B cell (primary cell): Measurements from ENCODE around the gene C9orf72. TPM values are rescaled to one million over a fixed set of nuclear protein-coding genes. Genes with fewer than 3 reads are reported as not detected.

Source experiments
- ATAC-seq: fragments of 200-7000 bp; cut with Tn5 transposase; one replicate; pipeline ENCODE4 v1.10.0; 2021; ENCODE audit warnings: low read depth, mild to moderate bottlenecking, moderate number of reproducible peaks, moderate library complexity
- CTCF ChIA-PET: fragments of 350-600 bp; sonication (Branson Sonifier 250); formaldehyde crosslinking; loops from one replicate; lab custom pipeline; 2021; ENCODE audit warnings: antibody characterized with exemption, inconsistent platforms; lab: Charles Lee
- POLR2A ChIA-PET: fragments of 350-600 bp; sonication (Branson Sonifier 250); formaldehyde crosslinking; loops from one replicate; lab custom pipeline; 2021; ENCODE audit warnings: antibody characterized with exemption; lab: Charles Lee
- DNase-seq: peaks from one replicate; pipeline ENCODE4 v3.0.0; 2013
- H2AFZ ChIP-seq: 2 replicates; pipeline ENCODE4 v1.6.1; 2012; ENCODE audit warnings: mild to moderate bottlenecking, low read depth, low read length; ENCODE audit not compliant: insufficient read depth, poor library complexity, severe bottlenecking
- H3K27ac ChIP-seq, 2 donors: 1 replicate in 1 of 2; 2 replicates in 1 of 2; pipeline ENCODE4 v1.5.1; 2012 to 2013; ENCODE audit warnings: low read length in 2 of 2, mild to moderate bottlenecking in 2 of 2, moderate library complexity in 1 of 2
- H3K27me3 ChIP-seq, 4 experiments: fragments of 200-600 bp in 1 of 4; sonication (generic) in 1 of 4; replicated peaks in 1 of 4; 1 replicate in 2 of 4; 2 replicates in 2 of 4; pipeline versions ENCODE4 v1.6.1 to v1.7.0; 2013 to 2016; ENCODE audit warnings: low read length in 3 of 4, mild to moderate bottlenecking in 2 of 4, mixed read lengths in 1 of 4, moderate library complexity in 1 of 4; ENCODE audit not compliant: insufficient read depth in 4 of 4, control insufficient read depth in 3 of 4; ENCODE audit errors: control extremely low read depth in 1 of 4
- H3K36me3 ChIP-seq, 2 experiments: replicated peaks in 1 of 2; 1 replicate in 1 of 2; 2 replicates in 1 of 2; pipeline versions ENCODE4 v1.6.1 to v1.7.1; 2013; ENCODE audit warnings: low read length in 1 of 2; ENCODE audit not compliant: insufficient read depth in 2 of 2, control insufficient read depth in 1 of 2; ENCODE audit errors: control extremely low read depth in 1 of 2, extremely low read depth in 1 of 2
- H3K4me1 ChIP-seq, 2 donors: fragments of 200-600 bp in 1 of 2; sonication (generic) in 1 of 2; 1 replicate in 1 of 2; 2 replicates in 1 of 2; pipeline versions ENCODE4 v1.5.1 to v1.6.1; 2013 to 2017; ENCODE audit warnings: low read length in 2 of 2; ENCODE audit not compliant: control insufficient read depth in 2 of 2, insufficient read depth in 2 of 2
- H3K4me2 ChIP-seq: replicated peaks from 2 replicates; pipeline ENCODE3; 2012; ENCODE audit warnings: mild to moderate bottlenecking, low read depth, low read length; ENCODE audit not compliant: poor library complexity, severe bottlenecking
- H3K4me3 ChIP-seq, 5 experiments: fragments of 200-600 bp in 1 of 5; sonication (generic) in 1 of 5; 1 replicate in 3 of 5; 2 replicates in 2 of 5; pipeline versions ENCODE4 v1.5.1 to v1.7.0; 2011 to 2016; ENCODE audit warnings: low read length in 4 of 5, mild to moderate bottlenecking in 4 of 5, low read depth in 2 of 5, control low read depth in 1 of 5, moderate library complexity in 1 of 5; ENCODE audit not compliant: insufficient read depth in 1 of 5; ENCODE audit errors: control extremely low read depth in 1 of 5, extremely low read depth in 1 of 5
- H3K79me2 ChIP-seq: fragments of 200-600 bp; sonication (generic); one replicate; pipeline ENCODE4 v1.6.0; 2016; ENCODE audit warnings: low read length; ENCODE audit not compliant: control insufficient read depth, insufficient read depth
- H3K9ac ChIP-seq: fragments of 200-600 bp; sonication (generic); 2 replicates; pipeline ENCODE4 v1.6.1; 2017; ENCODE audit warnings: mild to moderate bottlenecking, low read length, moderate library complexity
- H3K9me3 ChIP-seq, 3 donors: one replicate each; pipeline versions ENCODE4 v1.6.1 to v1.7.1; 2013; ENCODE audit warnings: low read length in 2 of 3; ENCODE audit not compliant: control insufficient read depth in 2 of 3, insufficient read depth in 1 of 3; ENCODE audit errors: control extremely low read depth in 1 of 3
- H4K20me1 ChIP-seq: 2 replicates; pipeline ENCODE4 v1.6.0; 2012; ENCODE audit warnings: mild to moderate bottlenecking, low read length; ENCODE audit not compliant: insufficient read depth, control insufficient read depth, poor library complexity, severe bottlenecking
- H3K27ac Mint-ChIP-seq: one replicate; pipeline ENCODE4 v1.8.0; 2021; ENCODE audit warnings: mixed read lengths
- H3K27me3 Mint-ChIP-seq: one replicate; pipeline ENCODE4 v1.8.0; 2021; ENCODE audit warnings: mixed read lengths
- H3K4me1 Mint-ChIP-seq: one replicate; pipeline ENCODE4 v1.8.0; 2021; ENCODE audit warnings: mixed read lengths
- H3K4me3 Mint-ChIP-seq: one replicate; pipeline ENCODE4 v1.8.0; 2021; ENCODE audit warnings: mixed read lengths
- H3K9me3 Mint-ChIP-seq: one replicate; pipeline ENCODE4 v1.8.0; 2022; ENCODE audit warnings: mixed read lengths; ENCODE audit not compliant: insufficient read depth
- EZH2 ChIP-seq: IDR thresholded peaks from 2 replicates; pipeline ENCODE4 v1.6.1; 2012; ENCODE audit warnings: borderline replicate concordance, low read depth, mild to moderate bottlenecking, moderate library complexity, low read length; ENCODE audit not compliant: insufficient read depth, poor library complexity, severe bottlenecking
- WGBS: methylation state at CpG from one replicate; pipeline ENCODE4 v1.1.5; 2013; ENCODE audit warnings: missing lambda C conversion rate; ENCODE audit not compliant: insufficient coverage; 5-methylcytosine and 5-hydroxymethylcytosine counted together
- intact Hi-C: fragments of 100-400 bp; cut with micrococcal nuclease; formaldehyde crosslinking; loops from one replicate; pipeline ENCODE4 v1.10.0; 2022
- polyA plus RNA-seq: library from polyadenylated mRNA; depleted of rRNA; stranded (reverse); fragments of >200 nt; gene quantifications from 2 replicates; pipeline ENCODE4 v1.2.3, GENCODE V29; 2012
- total RNA-seq, 2 donors: library from RNA; stranded (reverse); fragments of 120-200 nt in 1 of 2; gene quantifications; 1 replicate in 1 of 2; 2 replicates in 1 of 2; pipeline versions ENCODE4 v1.2.3 to v1.2.4, GENCODE V29; 2013 to 2022
- TF ChIP-seq, protein P1 (sequence below): fragments of 200-600 bp; IDR thresholded peaks from one replicate; pipeline ENCODE4 v1.8.0; 2022; ENCODE audit warnings: antibody characterized with exemption, mild to moderate bottlenecking

The C9orf72 gene
- total and polyA plus RNA-seq, 2 donors (not counting 1 experiment from before 2014, with no cell fraction given) = 18.3 to 27.6 TPM

DNA sequence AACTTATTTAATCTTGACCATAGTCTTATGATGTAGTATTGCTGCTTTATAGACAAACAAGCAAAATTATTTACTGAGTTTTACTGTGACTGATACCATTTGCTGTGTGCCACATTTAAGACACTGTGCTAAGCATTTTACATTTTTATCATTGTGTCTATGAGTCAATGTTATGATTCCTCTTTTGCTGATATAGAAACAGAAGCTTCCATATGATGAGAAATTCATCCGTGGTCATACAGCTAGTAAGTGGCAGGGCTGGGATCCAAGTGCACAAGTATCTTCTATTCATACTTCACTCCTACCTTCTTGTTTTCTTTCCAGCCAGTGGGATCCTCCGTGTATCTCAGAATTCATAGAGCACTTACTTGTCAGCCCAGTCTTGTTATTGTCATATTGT, 66.3 kb downstream of the C9orf72 start:
- 75% methylated on average over 2 of the region's 2 CpGs for WGBS
- no peak overlapping the region for H3K4me3 Mint-ChIP-seq
- H3K4me3 ChIP-seq = no peak overlapping the region
- intact Hi-C loops = no loop called here
- peaks cover 3% of the 10 kb centered on the region for H4K20me1 ChIP-seq
- H3K27me3 ChIP-seq = no peaks in the 10 kb centered on the region
- TF ChIP-seq EZH2 = no peak
- TF ChIP-seq, protein P1, sequence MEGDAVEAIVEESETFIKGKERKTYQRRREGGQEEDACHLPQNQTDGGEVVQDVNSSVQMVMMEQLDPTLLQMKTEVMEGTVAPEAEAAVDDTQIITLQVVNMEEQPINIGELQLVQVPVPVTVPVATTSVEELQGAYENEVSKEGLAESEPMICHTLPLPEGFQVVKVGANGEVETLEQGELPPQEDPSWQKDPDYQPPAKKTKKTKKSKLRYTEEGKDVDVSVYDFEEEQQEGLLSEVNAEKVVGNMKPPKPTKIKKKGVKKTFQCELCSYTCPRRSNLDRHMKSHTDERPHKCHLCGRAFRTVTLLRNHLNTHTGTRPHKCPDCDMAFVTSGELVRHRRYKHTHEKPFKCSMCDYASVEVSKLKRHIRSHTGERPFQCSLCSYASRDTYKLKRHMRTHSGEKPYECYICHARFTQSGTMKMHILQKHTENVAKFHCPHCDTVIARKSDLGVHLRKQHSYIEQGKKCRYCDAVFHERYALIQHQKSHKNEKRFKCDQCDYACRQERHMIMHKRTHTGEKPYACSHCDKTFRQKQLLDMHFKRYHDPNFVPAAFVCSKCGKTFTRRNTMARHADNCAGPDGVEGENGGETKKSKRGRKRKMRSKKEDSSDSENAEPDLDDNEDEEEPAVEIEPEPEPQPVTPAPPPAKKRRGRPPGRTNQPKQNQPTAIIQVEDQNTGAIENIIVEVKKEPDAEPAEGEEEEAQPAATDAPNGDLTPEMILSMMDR = no peak
- DNase-seq (no peak), ATAC-seq (no peak)
- H3K9ac ChIP-seq = no peak overlapping the region
- ChIA-PET POLR2A (no interaction called here), CTCF (no interaction called here)
- peaks cover 29% of the 10 kb centered on the region for H3K4me1 Mint-ChIP-seq
- no peak overlapping the region for H3K27ac Mint-ChIP-seq
- no peak overlapping the region for H3K4me2 ChIP-seq
- no peak overlapping the region for H2AFZ ChIP-seq
- H3K27me3 Mint-ChIP-seq = no peaks in the 10 kb centered on the region
- peaks cover 0 to 11% of the 10 kb centered on the region in 2 experiments for H3K36me3 ChIP-seq
- peaks cover 24% of the 10 kb centered on the region for H3K79me2 ChIP-seq
- H3K27ac ChIP-seq = no peak overlapping the region
- no peaks in the 10 kb centered on the region for H3K9me3 Mint-ChIP-seq
- H3K4me1 ChIP-seq = peaks cover 1 to 2% of the 10 kb centered on the region in 2 donors
- H3K9me3 ChIP-seq = no peaks in the 10 kb centered on the region

- H3K4me1 ChIP-seq = peaks cover 8 to 10% of the 10 kb centered on the region in 2 donors
- no peak overlapping the region for H3K4me3 ChIP-seq
- intact Hi-C loops = no loop called here
- H4K20me1 ChIP-seq = no peaks in the 10 kb centered on the region
- H3K4me2 ChIP-seq = no peak overlapping the region
- H3K4me1 Mint-ChIP-seq = peaks cover 41% of the 10 kb centered on the region
- no peak overlapping the region for H3K27ac ChIP-seq
- peaks cover 19% of the 10 kb centered on the region for H3K79me2 ChIP-seq
- ATAC-seq (no peak), DNase-seq (no peak)
- ChIA-PET CTCF (interaction anchor here (0.9 kb wide), 1 partner anchor 42 kb away, joined by 3 read pairs; no protein-coding TSS in a partner anchor), POLR2A (no interaction called here)
- no peaks in the 10 kb centered on the region for H3K27me3 ChIP-seq
- H2AFZ ChIP-seq = no peak overlapping the region
- no peaks in the 10 kb centered on the region for H3K9me3 ChIP-seq
- H3K27ac Mint-ChIP-seq = peak overlapping the region; percentile 38
- peaks cover 0 to 10% of the 10 kb centered on the region in 2 experiments for H3K36me3 ChIP-seq
- H3K27me3 Mint-ChIP-seq = no peaks in the 10 kb centered on the region
- WGBS = 78% methylated on average over 3 of the region's 5 CpGs
- no peaks in the 10 kb centered on the region for H3K9me3 Mint-ChIP-seq
- H3K9ac ChIP-seq = no peak overlapping the region
- no peak for TF ChIP-seq EZH2
- TF ChIP-seq, protein P1 = no peak
- H3K4me3 Mint-ChIP-seq = no peak overlapping the region
Measured at GRCh38 chr9:27505744-27506161, 67.5 kb downstream of the C9orf72 start.
